ENCODE data around the gene FAM89A. TPM values are rescaled to one million over a fixed set of nuclear protein-coding genes. Genes with fewer than 3 reads are reported as not detected.

FAM89A gene
- polyA plus RNA-seq (ENCODE audit: insufficient read length in 12 of 12), result 10 to 100 TPM in 3 of 12 donors, 1 to 10 TPM in 8, not detected in 1; 6.7 to 19.8 (median 9.1) TPM
- long read RNA-seq, donor 1, partial matches to known transcripts, result 0 of 2 reads
- long read RNA-seq, donor 1, other reads (novel, unspliced or antisense), result 0 of 2 reads
- long read RNA-seq, donor 2, transcript FAM89A-201 (2 exons, 1,495 nt), result major isoform, 9 of 9 reads
- long read RNA-seq, donor 2, partial matches to known transcripts, result 0 of 9 reads
- long read RNA-seq, donor 2, other reads (novel, unspliced or antisense), result 0 of 9 reads
- long read RNA-seq, donor 3, partial matches to known transcripts, result 0 of 1 reads
- long read RNA-seq, donor 3, other reads (novel, unspliced or antisense), result 0 of 1 reads
- long read RNA-seq, donor 4, transcript FAM89A-201 (2 exons, 1,495 nt), result major isoform, 6 of 6 reads
- long read RNA-seq, donor 4, partial matches to known transcripts, result 0 of 6 reads
- long read RNA-seq, donor 4, other reads (novel, unspliced or antisense), result 0 of 6 reads
- long read RNA-seq, donor 5, transcript FAM89A-201 (2 exons, 1,495 nt), result major isoform, 16 of 16 reads
- long read RNA-seq, donor 5, partial matches to known transcripts, result 0 of 16 reads
- long read RNA-seq, donor 5, other reads (novel, unspliced or antisense), result 0 of 16 reads
- long read RNA-seq, donor 6, partial matches to known transcripts, result 0 of 3 reads
- long read RNA-seq, donor 6, other reads (novel, unspliced or antisense), result 0 of 3 reads
- long read RNA-seq, donor 7, partial matches to known transcripts, result 0 of 1 reads
- long read RNA-seq, donor 7, other reads (novel, unspliced or antisense), result 0 of 1 reads
- long read RNA-seq, donor 8, transcript FAM89A-201 (2 exons, 1,495 nt), result major isoform, 7 of 8 reads
- long read RNA-seq, donor 8, partial matches to known transcripts, result 0 of 8 reads
- long read RNA-seq, donor 8, other reads (novel, unspliced or antisense), result 0 of 8 reads
- long read RNA-seq, donor 9, partial matches to known transcripts, result 0 of 4 reads
- long read RNA-seq, donor 9, other reads (novel, unspliced or antisense), result 0 of 4 reads
- long read RNA-seq, donor 10, partial matches to known transcripts, result 0 of 4 reads
- long read RNA-seq, donor 10, other reads (novel, unspliced or antisense), result 0 of 4 reads
- long read RNA-seq, donor 11, transcript FAM89A-201 (2 exons, 1,495 nt), result major isoform, 9 of 9 reads
- long read RNA-seq, donor 11, partial matches to known transcripts, result 0 of 9 reads
- long read RNA-seq, donor 11, other reads (novel, unspliced or antisense), result 0 of 9 reads

DNA sequence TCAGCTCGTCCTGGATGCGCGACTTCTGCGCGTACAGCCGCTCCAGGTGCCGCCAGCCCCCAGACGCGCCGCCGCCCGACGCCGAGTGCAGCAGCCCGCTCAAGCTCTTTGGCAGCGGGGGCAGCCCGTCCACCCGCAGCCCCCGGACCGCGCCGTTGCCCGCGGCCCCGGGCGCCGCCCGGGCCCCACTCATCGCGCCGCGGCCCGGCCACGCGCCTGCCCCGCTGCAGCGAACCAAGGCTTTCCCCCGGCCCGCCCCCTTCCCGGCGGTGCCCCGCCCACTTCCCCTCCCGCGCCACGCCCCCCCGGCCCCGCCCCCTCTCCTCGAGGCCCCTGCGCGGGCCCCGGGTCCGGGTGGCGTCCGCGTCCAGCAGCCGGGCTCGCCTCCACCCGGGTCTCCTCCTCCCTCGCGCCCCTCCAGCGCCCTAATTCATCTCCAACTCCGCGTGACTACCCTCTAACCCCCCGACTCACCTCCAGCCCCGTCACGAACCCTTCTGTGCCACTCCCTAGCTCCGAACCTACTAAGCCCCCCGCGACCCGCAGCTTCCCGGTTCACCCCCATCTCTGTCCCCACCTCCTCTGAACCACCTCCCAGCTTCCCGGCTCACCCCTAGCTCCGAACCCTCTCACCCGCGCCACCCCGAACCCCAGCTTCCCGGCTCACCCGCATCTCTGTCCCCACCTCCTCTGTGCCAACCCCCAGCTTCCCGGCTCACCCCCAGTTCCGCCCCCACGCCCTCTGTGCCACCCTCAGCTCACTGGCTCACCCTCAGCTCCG, at the start of gene FAM89A:
Gene FAM89A (minus strand): TSS at position 236 of the 781 bp plus-strand sequence. CDS start 43 bp downstream, at position 193.
- peak; percentile 44 for DNase-seq

DNA sequence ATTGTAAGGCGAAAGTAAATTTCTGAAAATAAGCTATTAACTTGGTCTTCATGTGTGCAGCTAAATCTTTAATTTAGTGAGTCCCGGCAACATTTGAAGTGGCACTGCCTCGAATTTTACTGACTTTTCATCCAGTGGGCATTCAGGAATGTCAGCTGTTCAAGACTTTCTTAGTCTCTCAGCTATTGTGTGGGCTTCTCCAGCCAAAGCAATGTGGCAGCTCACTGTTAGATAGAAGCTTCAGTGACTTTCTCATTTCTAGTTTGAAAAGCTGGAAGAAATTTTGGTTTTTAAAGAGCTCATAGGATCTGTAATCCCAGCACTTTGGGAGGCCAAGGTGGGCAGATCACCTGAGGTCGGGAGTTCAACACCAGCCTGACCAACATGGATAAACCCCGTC, 44.3 kb upstream of the FAM89A start:
- no peak for DNase-seq

DNA sequence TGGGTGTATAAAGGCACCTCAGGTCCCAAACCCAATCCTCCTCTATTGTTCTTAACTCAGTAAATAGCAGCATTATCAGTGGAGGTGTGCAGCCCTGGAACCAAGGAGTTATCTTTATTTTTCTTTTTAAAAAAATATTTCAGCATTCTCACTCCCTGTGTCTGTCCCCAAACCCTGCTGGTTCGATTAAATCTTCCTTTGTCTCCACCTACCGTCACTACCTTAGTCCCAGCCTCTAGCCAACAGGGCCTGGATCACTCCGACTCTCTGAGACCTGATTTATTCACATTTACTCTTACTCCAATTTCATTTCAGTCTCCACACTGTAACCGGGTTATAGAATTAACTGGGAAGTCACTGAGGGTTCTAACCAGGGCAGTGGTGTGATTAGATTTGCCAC, 39.1 kb upstream of the FAM89A start:
- no peak for DNase-seq

DNA sequence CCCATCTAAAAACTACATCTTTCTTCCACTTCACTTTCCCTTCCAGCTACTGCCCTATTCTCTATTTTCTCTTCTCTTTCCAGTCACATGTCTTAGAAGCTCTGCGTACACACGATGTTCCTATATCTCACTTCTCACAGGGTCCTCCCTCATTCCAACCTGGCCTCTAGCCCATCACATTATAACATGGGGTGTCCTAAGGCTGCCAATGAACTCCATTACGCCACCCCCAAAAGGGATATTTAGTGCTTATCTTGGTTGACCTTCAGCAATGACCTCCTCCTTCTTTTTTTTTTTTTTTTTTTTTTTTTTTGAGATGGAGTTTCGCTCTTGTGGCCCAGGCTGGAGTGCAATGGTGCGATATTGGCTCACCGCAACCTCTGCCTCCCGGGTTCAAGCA, 38.2 kb upstream of the FAM89A start:
- DNase-seq, result no peak

DNA sequence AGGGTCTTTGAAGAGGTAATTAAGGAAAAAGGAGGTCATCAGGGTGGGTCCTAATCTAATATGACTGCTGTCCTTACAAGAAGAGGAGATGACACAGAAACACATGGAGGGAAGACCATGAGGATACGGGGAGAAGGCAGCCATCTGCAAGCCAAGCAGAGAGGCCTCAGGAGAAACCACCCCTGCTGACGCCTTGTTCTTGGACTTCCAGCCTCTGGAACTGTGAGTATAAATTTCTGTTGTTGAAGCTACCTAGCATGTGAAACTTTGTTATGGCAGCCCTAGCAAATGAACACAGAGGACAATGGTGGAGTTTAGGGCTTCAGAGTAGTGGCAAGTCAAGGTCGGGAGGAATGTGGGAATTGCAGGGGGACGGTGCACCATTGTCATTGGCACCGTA, 36.7 kb upstream of the FAM89A start:
- no peak for DNase-seq

DNA sequence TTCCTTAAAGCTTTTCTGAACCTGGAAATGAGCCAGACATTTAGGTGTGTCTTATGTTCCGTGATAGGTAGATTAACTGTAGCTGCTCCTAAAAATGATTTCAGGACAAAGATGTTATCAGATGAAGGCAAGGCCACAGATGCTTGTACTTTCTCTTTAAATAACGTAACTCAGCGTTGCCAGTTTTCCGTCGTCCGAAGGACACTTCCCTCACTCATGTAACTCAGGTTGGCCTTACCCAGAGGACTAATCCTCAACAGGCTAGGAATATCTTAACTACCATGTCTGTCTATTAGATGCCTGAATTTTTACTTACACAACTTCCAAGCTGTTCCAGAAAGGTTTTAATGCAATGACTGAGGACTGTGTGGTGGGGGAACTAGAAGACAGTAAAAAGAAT, 35.4 kb upstream of the FAM89A start:
- DNase-seq, result no peak

DNA sequence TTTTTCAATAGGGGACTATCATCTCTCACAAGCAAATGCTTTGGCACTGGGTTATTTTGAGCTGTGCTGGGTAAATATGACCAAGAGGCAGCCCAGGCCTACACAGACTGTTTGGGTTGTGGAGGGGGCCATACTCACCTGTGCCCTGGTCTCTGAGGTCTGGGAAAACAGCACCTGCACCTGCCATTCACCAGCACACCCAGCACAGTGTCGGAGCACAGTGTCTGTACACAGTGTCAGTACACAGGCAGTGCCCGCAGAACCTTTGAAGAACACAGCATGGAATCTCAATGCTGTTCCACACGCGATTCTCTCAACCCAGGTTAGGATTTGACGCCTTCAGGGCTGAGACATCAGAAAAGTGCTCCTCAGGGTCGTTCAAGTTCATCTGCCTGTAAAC, 35.0 kb upstream of the FAM89A start:
- DNase-seq, result no peak

DNA sequence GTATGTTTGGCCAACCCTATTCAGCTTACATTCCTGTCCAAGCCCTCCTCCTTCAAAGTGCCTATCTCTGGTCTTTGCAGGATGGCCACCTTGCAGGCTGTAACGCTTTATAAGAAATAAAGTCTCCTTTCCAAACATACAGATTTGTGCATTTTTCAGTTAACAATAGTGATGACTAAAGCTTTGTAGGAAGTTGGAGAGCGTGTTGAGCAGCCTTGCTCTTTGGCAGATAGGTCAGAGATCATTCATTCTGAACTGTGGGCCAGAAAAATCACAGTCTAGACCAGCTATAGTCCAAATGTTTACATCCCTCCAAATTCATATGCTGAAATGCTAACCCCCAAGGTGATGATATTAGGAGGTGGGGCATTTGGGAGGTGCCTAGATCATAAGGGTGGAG, 34.0 kb upstream of the FAM89A start:
- DNase-seq, result no peak

DNA sequence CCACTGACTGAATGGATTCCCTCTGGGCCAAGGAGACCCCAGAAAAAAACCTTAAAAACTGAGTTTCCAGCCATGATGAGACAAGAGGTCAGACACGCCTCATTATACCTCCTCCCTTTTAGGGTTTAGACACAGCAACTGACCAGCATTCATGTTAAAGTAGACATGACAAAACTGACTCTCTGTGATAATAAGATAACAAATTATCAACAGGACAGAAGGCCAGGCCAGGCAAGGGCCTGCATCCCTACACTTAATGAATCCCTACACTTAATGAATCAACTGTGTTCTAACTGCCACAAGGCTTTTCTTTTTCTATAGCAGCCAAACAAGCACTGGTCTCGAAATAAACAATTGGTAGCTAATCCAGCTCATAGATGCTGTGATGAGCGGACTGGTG, 33.3 kb upstream of the FAM89A start:
- DNase-seq, result no peak

DNA sequence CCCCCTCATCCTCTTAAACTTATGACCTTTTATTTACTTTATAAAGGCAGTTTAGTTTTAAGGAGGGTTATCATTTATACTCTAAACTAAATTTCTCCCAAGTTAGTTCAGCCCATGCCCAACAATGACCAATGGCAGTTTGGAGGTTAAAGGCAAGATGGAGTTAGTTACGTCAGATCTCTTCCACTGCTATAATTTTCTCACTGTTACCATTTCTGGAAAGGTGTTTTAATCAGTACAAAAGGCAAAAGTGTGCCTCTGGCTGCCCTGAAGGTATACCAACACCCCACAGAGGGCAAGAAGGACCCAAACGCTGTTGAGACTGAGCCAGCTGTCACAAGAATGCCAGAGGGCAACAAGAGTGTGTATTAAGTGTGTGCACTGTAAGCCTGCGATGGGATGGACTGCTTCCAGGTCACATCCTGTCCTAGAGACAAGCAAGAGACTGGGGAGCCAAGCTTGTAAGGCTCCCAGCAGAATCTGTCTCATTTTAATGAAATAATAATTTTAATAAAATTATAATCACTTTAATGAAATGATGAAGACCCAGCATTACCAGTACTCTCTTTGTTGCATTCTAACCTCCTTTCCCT, 32.5 kb upstream of the FAM89A start:
- no peak for DNase-seq

DNA sequence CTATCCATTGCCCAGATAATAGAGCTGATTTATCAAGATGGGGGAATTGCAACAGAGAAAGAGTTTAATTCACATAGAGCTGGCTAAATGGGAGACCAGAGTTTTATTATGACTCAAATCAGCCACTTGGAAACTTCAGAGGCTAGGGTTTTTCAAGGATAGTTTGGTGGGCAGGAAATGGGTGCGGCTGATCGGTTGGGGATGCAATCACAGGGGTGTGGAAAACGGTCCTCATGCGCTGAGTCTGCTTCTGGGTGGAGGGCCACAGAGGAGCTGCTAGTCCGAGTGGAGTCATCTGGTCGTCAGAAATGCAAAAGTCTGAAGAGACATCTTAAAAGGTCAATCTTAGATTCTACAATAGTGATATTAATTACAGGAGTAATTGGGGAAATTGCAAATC, 32.0 kb upstream of the FAM89A start:
- DNase-seq, result no peak

DNA sequence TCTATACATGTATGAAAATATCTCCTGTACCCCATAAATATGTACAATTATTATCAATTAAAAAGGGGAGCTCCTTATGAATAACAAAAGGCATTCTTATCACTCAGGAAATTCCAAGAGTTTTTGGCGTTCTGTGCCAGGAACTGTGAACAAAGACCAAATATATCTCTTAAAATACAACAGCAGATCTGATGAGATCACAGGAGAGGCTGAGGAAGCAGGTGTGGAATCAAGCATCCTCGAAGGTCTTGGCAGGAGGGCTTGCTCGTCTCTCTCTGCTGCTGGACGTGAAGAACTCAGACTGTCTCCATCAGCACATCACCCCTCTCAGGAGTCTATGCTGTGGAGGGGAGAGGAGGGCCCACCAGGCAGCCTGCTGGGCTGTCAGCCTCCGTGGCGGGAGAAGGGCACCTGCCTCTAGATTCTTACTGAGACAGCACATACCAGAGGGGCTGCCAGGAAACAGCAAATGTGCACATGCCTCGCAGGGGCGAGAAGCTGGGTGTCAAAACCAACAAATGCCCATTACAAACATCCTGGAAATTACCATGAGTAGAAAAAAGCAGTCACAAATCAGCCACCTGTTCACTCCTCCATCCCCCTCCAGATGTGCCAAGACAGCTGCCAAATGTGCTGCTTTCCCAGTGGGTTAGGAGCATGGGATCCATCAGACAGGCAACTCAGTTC, 30.8 kb upstream of the FAM89A start:
- DNase-seq, result peak; percentile 24

DNA sequence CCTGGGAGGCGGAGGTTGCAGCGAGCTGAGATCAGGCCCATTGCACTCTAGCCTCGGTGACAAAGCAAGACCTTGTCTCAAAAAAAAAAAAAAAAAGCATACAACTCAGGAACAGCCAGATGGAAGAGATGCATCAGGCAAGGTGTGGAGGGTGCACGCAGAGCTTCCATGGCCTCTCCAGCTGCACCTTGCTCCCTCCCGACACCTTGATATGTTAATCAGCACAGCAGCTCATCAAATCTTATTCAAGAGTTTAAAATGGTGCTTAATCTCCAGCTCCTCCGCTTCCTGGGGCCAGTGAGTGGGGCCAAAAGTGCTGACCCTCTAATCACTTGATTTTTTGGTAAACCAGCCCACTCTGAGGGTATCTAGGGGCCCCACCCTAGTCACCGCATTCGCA, 29.3 kb upstream of the FAM89A start:
- DNase-seq, result no peak

DNA sequence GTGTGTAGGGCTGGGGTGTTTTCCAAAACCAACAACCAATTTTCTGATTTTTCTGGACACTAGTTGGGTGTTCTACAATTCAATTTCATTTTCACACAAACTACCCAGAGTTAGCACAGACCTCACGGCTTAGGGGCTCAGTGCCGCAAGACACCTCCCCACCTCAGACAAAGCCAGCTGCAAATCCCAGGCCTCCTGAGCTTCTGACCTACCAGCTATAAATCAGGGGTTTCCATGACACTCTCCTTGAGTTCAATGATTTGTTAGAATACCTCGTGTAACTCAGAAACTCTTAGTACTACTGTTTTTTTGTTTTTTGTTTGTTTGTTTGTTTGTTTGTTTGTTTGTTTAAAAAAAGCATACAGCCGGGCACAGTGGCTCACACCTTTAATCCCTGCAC, 28.7 kb upstream of the FAM89A start:
- no peak for DNase-seq

DNA sequence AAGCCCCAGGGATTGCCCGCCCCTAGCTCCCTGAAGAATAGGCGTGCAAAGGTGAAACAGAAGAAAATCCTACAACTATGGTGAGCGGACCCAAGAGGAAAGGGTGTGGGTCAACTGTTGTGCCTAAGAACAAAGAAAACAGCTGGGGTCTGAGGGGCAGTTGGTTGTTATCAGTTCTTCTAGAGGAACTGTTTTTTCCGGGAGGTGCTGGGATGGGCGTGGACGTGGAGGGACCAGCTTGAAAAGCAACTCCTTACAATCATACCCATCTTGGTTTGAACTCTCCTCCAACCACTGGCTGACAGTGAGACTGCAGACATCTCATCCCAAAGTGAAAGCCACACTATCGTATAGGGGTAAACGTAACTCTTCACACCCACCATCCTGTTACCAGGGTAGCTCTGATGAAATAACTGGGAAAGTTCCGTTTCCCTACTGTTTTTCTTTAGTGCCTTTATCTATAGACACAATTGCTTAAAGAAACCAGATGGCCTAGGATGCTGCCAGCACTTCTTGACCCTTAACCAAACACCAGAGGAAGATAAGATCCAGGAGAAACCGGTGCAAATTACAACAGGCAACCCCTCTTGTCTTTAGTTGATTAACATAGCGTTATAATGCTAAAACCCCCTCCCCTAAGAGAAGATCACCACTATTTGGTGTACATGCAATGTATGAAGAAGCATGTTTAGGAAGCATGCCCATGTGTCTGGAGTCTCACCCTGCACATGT, 25.6 kb upstream of the FAM89A start:
- DNase-seq, result no peak

DNA sequence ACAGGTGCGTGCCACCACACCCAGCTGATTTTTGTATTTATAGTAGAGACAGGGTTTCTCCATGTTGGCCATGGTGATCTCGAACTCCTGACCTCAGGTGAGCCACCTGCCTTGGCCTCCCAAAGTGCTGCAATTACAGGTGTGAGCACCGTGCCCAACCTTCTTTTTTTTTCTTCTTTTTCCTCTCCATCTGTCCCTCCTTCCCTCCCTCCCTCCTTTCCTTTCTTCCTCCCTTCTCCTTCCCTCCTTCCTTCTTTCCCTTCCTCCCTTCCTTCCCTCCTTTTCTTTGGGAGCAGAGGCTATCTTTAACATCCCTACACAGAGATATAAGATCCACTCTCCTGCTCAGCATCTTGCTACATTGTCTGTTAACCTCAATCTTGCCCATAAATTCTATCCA, 24.4 kb upstream of the FAM89A start:
- DNase-seq, result no peak

DNA sequence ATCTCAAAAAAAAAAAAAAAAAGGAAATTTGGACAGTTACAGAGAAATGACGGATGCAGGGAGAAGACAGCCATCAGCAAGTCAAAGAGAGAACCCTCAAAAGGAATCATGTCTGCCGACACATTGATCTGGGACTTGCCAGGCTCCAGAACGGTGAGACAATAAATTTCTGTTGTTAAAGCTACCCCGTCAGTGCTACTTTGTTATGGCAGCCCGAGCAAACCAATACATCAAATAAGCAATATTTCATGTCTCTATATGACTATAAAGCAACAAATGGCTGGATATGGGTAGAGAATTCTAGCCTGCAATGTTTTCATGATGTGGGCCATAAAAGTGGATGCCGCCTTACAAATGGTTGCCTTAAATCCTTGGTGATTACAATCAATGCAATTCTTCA, 23.3 kb upstream of the FAM89A start:
- DNase-seq, result no peak

DNA sequence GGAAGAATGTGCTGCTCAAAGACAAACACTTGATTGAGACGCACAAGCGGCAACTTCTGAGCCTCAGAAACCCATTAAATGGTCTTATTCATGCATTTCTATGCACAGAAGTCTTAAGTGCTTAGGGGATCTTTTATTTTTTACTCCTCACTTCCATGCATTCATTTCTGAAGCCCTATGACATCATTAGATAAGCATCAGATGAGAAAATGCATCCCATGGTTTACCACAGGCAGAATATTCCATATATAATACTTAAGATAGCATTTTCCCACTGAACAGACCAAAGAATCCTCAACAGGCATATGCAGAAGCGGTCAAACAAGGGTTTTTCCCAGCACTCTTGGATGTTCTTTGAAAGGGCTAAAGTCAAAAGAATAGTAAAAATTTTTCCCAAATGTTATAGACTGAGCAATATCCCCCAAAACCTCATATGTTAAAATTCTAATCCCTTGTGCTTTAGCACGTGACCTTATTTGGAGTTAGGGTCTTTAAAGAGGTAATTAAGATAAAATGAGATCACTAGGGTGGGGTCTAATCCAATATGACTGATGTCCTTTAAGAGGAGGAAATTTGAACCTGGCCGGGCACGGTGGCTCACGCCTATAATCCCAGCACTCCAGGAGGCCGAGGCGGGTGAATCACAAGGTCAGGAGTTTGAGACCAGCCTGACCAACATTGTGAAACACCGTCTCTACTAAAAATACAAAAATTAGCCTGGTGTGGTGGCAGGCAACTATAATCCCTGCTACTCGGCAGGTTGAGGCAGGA, 22.6 kb upstream of the FAM89A start:
- DNase-seq, result no peak
